CMK (cell line): Measurements from ENCODE around the gene ZC3H4.
"Not testable (repeated sequence)": the region's sequence is repeated elsewhere in the genome, so short reads cannot be mapped to it uniquely, and the experiment has no call there.

Experiments
- DNase-seq: peaks from one replicate; pipeline ENCODE4 v3.0.0-alpha.2; 2010; ENCODE audit warnings: low read depth

The ZC3H4 gene

DNA sequence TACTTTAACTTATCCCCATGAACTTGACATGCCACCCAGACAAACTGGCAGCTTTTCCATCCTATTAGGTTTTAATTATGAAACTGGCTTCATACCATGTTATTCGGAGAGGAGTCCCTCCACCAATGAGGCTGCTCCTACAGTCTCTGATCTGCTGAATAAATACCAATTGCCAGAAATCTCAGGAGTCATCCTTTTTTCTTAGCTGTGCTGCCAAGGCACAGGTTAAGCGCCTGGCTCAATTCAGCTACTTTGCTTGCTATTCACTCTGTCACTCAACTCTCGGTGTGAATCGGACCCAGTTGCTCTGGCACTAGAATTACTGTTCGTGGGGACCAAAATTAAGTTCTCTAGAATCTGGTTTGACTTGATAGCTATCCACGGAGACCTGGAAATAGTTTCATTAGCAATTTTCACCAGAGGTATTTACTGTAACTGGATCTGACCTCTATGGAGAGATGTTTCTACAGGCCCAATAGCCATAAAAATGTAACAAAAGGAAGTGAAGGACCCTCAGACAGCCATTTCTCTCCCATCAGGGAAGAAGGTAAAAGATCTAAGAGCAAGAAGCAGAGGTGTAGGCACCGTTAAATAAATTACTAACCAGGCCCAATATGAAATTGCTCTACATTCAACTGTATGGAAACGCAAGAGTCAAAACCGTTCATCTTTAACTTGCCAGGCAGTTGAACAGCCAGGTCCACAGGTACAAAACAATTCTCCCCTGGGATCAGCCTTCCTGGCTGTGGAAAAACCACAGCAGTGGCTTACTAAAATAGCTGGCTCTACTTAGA lies 5.4 kb downstream of the ZC3H4 start:
- no peak for DNase-seq

DNA sequence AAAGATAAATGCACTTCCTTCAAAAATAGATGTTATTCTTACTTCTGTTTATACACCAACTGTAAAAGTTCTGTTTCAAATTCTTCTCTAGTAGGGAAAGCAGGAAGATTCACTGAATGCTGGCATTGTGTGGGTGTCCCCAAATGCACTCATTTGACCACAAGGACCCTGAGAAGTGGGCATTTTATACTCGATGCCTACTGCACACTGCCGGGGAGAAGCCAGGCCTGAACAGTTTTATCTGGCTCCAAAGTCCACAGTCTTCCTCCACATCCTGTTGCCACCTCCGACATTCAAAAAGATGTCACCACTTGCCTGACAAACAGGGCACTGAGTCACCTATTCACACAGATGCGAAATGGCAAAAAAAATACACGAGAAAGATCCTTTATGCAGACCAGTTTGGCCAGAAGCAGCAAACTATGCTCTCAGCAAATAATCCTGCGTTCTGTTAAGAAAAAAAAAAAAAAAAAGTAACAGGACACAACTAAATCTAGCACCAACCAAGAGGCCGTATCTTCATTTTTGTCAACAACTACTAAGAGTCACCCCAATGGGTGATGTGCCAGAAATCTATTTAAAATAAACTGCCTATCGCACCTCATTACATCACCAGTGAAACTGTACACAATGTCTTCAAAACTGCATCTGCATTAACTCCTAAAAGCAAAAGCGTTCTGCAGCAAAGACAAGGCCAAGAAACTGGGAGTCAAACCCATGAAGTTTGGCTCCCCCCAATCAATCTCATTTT lies 6.2 kb downstream of the ZC3H4 start:
- no peak for DNase-seq

- DNase-seq, result no peak
Measured at GRCh38 chr19:47106821-47107201, 6.8 kb downstream of the ZC3H4 start.

- no peak for DNase-seq
Measured at GRCh38 chr19:47105874-47106273, 7.7 kb downstream of the ZC3H4 start.

- no peak for DNase-seq
Measured at GRCh38 chr19:47104680-47105079, 8.9 kb downstream of the ZC3H4 start.

GRCh38 chr19:47102346-47103060 lies 11.1 kb downstream of the ZC3H4 start:
- DNase-seq, result no peak

DNA sequence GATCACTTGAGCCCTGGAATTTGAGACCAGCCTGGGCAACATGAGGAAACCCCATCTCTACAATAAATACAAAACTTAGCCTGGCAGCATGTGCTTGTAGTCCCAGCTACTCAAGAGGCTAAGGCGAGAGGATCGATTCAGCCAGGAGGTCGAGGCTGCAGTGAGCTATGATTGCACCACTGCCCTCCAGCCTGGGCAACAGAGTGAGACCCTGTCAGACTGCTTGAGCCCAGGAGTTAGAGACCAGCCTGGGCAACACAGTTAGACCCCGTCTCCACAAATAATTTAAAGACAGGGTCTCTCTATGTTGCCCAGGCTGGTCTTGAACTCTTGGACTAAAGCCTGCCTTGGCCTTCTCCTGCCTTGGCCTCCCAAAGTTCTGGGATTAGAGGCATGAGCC lies 12.5 kb downstream of the ZC3H4 start:
- not testable (repeated sequence) for DNase-seq

DNA sequence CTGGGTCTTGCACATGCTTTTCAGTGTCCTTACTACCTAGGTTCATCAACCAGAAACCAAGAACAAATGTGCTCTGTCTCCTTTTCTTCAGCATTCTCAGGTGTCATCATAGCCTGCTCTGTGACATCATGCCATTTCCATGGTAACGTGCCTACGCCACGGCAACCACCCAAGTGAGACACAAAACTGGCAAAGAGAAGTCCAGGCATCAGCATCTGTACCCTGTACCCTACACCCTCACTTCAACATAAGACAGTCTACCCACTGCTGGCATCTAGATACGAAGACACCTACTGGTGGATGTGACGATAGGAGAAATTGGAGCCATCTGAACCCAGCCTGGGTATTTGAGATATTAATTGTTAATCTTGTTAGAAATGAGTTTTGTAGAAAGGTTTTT lies 13.3 kb downstream of the ZC3H4 start:
- DNase-seq, result no peak

DNA sequence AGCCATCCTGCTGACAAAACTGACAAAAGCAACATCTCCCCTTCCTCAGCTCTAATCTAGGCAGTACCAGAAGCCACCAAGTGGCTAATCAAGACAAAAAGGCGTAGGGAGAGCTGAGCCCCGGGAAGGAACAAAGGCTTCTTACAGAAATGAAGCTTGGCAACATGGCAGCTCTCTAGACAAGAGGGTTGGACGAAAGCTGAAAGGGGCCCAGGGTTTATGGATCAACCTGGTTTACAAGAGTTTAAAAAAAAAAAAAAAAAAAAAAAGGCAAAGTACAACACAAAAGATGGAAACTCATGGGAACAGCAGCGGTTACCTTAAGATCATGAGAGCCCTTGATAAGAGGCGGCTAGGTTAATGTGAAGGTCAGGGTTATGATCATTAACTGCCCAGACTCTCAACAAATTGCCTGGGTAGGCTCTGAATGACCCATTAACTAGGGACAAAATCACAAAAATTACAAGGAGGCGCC lies 14.0 kb downstream of the ZC3H4 start:
- peak; percentile 71 for DNase-seq

DNA sequence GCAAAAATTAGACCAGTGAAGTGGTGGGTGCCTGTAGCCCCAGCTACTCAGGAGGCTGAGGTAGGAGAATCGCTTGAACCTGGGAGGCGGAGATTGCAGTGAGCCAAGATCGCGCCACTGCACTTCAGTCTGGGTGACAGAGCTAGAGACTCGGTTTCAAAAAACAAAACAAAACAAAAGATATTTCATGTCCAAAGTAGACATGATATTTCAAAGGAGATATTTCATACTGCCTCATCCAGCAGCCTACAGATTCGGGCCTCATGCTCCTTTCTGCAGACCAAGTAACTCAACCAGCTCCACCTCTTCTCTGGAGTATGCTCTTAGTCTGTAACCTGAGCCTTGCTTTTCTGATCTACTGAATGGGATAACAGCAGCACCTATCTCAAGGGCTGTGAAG lies 15.0 kb downstream of the ZC3H4 start:
- no peak for DNase-seq

GRCh38 chr19:47097396-47098201 lies 16.0 kb downstream of the ZC3H4 start:
- no peak for DNase-seq

DNA sequence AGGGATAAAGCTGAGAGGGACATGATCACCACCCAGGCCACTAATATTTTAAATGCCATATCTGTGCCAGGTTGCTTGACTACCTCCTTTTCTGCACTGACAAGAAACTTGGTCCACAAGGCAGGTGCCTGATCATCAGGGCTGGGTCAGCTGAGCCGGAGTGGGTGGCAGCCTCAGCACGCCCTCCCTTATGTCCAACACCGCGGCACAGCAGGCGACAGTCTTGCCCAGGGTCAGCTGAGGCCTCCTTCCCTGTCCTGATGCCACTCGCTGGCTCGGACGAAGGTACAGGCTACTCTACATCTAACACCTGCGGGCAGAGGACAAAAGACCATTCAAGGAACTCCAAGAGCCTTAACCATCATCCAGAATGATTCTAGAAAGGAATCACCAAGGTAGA lies 16.9 kb downstream of the ZC3H4 start:
- DNase-seq, result no peak

DNA sequence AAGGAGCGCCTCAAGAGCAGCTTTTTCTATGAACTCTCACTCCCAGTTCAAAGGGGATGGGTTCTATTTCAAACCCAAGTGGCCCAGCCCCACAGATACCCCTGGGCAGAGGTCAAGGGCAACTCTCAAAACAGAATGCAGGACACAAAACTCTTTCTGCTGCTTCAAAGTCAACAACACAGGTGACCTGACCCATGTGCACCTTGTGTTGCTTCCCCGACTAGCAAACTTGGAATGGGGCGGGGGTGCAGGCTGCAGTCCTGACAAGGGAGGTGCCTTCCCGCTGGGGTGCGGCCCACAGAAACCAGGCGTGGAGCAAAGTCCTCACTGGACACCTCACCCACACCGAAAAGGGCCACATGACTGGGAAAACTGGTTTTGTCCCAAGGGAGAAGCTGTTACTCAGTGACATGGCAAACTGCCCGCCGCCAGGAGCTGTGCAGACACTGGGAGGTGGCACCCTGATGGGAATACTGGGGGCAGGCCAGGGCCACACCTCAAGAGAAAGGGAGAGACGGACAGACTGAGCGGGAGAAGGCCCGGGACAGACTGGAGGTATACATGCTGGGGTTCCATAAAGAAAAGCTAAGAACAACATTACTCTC lies 17.4 kb downstream of the ZC3H4 start:
- no peak for DNase-seq

DNA sequence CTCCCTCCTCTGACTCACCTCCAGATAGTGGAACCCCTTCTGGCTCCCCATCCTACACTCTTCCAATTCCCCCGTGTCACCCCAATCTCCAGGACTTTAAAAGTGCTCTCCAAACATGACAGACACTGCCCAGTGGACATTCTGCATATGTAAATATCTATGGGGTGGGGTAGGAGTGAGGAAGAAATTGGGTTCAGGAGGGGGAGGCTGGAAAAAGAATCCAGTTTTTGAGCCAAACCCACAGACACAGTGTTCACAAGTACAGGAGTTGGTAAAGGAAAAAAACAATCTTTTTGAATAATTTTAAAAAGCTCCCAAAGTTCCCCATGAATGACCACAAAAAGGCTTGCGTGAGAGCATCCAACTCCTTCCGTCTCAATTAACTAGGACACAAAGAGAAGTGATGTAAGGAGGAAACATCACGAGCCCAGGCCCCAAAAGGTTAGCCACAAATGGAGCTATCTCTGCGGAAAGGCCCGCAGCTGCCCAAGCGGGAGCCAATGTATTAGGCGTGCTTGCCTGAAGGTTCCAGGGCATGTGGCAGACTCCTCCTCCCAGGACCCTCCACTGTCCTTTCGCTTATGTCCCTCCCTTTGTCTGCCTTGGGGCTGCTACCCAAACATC lies 18.0 kb downstream of the ZC3H4 start:
- peak; percentile 95 for DNase-seq

DNA sequence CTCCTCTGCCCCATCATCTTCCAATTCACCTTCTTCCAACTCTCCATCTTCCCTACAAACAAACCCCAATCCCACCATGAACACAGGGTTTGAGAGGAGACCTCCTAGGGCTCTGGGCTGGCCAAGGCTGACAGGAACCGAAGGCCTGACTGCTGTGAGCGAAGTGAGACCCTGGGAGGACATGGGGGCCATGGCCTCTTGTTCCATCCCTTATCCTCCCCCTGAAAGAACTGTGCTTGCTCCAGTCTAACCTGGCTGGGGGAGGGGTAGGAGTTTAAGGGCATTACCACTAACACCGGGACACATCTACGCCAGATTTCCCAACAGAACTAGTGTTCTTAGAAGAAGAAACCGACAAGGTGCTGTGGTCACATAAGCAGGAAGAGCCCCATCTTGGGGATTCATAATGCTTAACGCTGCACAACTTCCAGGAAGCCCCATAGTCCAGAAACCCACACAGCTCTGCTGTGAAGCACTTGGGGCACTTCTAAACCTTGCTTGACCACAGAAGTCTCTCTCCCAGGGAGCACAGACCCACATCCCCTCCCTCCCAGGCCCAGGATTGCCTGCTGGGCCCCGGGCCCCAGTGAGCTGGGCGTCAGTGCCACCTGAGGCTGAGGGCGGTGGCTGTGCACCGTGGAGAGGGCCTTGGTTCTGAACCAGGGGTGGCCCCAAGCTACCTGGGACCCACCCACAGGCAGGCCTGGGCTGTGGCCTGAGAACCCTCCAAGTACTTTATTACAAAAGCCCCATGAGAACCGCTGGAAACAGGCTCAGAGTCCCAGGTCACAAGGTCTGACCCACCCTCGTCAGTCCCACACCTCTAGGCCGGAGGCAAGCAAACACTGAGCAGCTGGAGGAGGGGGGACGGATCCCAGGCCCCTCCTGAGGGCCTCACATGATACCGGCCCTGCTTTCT lies 18.8 kb downstream of the ZC3H4 start:
- DNase-seq, result peak; percentile 86

DNA sequence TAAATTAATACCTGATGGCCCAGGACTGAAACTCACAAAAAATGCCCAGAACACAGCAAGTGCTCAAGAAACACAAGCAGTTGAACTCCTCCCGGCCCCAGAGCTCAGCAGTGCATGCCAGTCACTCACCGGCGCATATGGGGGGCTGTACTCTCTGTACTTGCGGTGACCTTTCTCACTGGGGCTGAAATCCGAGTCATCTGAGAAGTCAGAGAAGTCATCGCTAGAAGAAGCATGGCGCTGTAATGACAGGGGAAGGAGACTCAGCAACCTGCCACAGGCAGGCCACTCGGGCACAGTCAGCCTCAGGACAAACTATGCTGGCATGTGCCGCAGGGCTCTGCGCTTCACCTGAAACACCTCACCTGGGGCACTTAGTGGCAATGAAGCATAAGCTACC lies 19.7 kb downstream of the ZC3H4 start:
- DNase-seq, result no peak

DNA sequence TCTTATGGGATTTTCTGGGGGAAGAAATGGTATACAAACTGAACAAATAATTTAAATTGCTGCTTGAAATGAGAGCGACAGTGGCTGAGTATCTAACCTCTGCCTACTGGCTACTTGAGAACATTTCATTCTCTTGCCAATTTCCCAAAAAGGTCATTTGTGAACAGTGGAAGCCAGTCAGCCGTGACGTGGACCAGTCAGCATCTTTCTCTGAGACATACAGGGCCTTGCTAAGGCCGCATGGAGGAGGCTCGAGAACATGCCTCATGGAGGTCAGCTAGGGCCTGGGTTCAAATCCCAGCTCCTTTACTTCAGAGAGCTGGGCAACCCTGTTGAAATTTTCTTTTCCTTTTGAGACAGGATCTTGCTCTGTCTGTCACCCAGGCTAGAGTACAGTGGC lies 20.3 kb downstream of the ZC3H4 start:
- DNase-seq, result no peak

- no peak for DNase-seq
Measured at GRCh38 chr19:47089767-47090350, 23.7 kb downstream of the ZC3H4 start.

- no peak for DNase-seq
Measured at GRCh38 chr19:47086280-47086679, 27.3 kb downstream of the ZC3H4 start.
